GM12891 (cell line): ENCODE results near the gene GAPDHS.

Source experiments
- DNase-seq: peaks from one replicate; pipeline ENCODE4 v3.0.0; 2011; ENCODE audit warnings: low spot score; ENCODE audit not compliant: insufficient read length
- FAIRE-seq: peaks from 2 replicates; lab custom pipeline; 2011; peaks lifted over from hg19 to GRCh38; lab: Jason Lieb, UNC
- PAX5 ChIP-seq: IDR thresholded peaks from 2 replicates; pipeline ENCODE4 v1.6.1; 2011; ENCODE audit warnings: low read length, moderate library complexity, mild to moderate bottlenecking; ENCODE audit not compliant: insufficient read depth, severe bottlenecking
- POLR2A ChIP-seq: IDR thresholded peaks from 2 replicates; pipeline ENCODE4 v1.6.1; 2011; ENCODE audit warnings: low read depth, low read length, control low read depth
- POLR2AphosphoS5 ChIP-seq: IDR thresholded peaks from 2 replicates; pipeline ENCODE4 v1.6.1; 2011; ENCODE audit warnings: low read depth, low read length, control low read depth
- POU2F2 ChIP-seq: IDR thresholded peaks from 2 replicates; pipeline ENCODE4 v1.6.1; 2011; ENCODE audit warnings: low read depth, mild to moderate bottlenecking, control low read depth, low read length, moderate library complexity
- SPI1 ChIP-seq: IDR thresholded peaks from 2 replicates; pipeline ENCODE4 v1.6.1; 2011; ENCODE audit warnings: low read depth, low read length, control low read depth
- TAF1 ChIP-seq: IDR thresholded peaks from 2 replicates; pipeline ENCODE4 v1.6.1; 2011; ENCODE audit warnings: low read depth, low read length, control low read depth

The GAPDHS gene

GRCh38 chr19:35497406-35497805 is 35.9 kb upstream of the GAPDHS start:
- FAIRE-seq (no peak), DNase-seq (no peak)
- TF ChIP-seq POLR2AphosphoS5 (no peak), TAF1 (no peak)

GRCh38 chr19:35498220-35498619 is 35.0 kb upstream of the GAPDHS start:
- no peak for TF ChIP-seq POLR2AphosphoS5
- no peak for TF ChIP-seq TAF1
- no peak for TF ChIP-seq POU2F2
- TF ChIP-seq PAX5 = no peak
- no peak for TF ChIP-seq SPI1
- no peak for TF ChIP-seq POLR2A
- no peak for FAIRE-seq
- DNase-seq = no peak

GRCh38 chr19:35498984-35499527 is 34.2 kb upstream of the GAPDHS start:
- no peak for FAIRE-seq

GRCh38 chr19:35500611-35501010 is 32.6 kb upstream of the GAPDHS start:
- FAIRE-seq = no peak
- TF ChIP-seq POLR2A (no peak), SPI1 (no peak), PAX5 (no peak), POU2F2 (no peak), TAF1 (no peak), POLR2AphosphoS5 (no peak)

More at GRCh38 chr19:35498984-35499527, 34.2 kb upstream of the GAPDHS start:
- DNase-seq = no peak
- TF ChIP-seq PAX5 (no peak), TAF1 (no peak), POLR2A (no peak), POU2F2 (no peak), POLR2AphosphoS5 (no peak), SPI1 (no peak)

GRCh38 chr19:35501684-35502083 is 31.6 kb upstream of the GAPDHS start:
- DNase-seq = no peak
- TF ChIP-seq SPI1 = no peak
- TF ChIP-seq TAF1 = no peak
- TF ChIP-seq PAX5 = no peak
- no peak for TF ChIP-seq POU2F2
- TF ChIP-seq POLR2A = no peak
- TF ChIP-seq POLR2AphosphoS5 = no peak
- FAIRE-seq = no peak

More at GRCh38 chr19:35500611-35501010, 32.6 kb upstream of the GAPDHS start:
- no peak for DNase-seq

GRCh38 chr19:35502751-35503150 is 30.5 kb upstream of the GAPDHS start:
- no peak for DNase-seq
- no peak for FAIRE-seq
- TF ChIP-seq TAF1 = no peak

GRCh38 chr19:35506011-35506410 is 27.2 kb upstream of the GAPDHS start:
- FAIRE-seq (no peak), DNase-seq (no peak)
- TF ChIP-seq TAF1 = no peak
- TF ChIP-seq PAX5 = no peak
- no peak for TF ChIP-seq POLR2AphosphoS5
- TF ChIP-seq POLR2A = no peak
- no peak for TF ChIP-seq POU2F2
- TF ChIP-seq SPI1 = no peak

- FAIRE-seq (no peak), DNase-seq (no peak)
- TF ChIP-seq SPI1 = no peak
- TF ChIP-seq POU2F2 = no peak
- no peak for TF ChIP-seq POLR2AphosphoS5
- TF ChIP-seq TAF1 = no peak
- TF ChIP-seq POLR2A = no peak
- TF ChIP-seq PAX5 = no peak
These were observed 25.7 kb upstream of the GAPDHS start for GRCh38 chr19:35507561-35507960.

GRCh38 chr19:35508129-35508528 is 25.1 kb upstream of the GAPDHS start:
- no peak for FAIRE-seq
- TF ChIP-seq POLR2AphosphoS5 (no peak), POU2F2 (no peak), TAF1 (no peak), PAX5 (no peak), SPI1 (no peak), POLR2A (no peak)
- DNase-seq = no peak

- no peak for TF ChIP-seq POU2F2
- TF ChIP-seq POLR2A = no peak; the same call in 1 of the 2 replicates
- TF ChIP-seq PAX5 = no peak
- no peak; the same call in 1 of the 2 replicates for TF ChIP-seq POLR2AphosphoS5
- TF ChIP-seq SPI1 = no peak
- TF ChIP-seq TAF1 = 0 out of 2 replicates have a peak, but pooled peaks have one; percentile 24
- FAIRE-seq = peak; percentile 79
These were observed 24.1 kb upstream of the GAPDHS start for GRCh38 chr19:35509018-35509652.

More at GRCh38 chr19:35509018-35509652, 24.1 kb upstream of the GAPDHS start:
- DNase-seq = no peak
